Common myeloid progenitor, CD34-positive (primary cell): ENCODE data around the gene RRP1B.

Source experiments
- CTCF ChIA-PET: fragments of 350-600 bp; sonication (Branson Sonifier 250); formaldehyde crosslinking; loops from one replicate; lab custom pipeline; 2021; ENCODE audit warnings: antibody characterized with exemption; lab: Charles Lee
- POLR2A ChIA-PET: fragments of 350-600 bp; sonication (Branson Sonifier 250); formaldehyde crosslinking; loops from one replicate; lab custom pipeline; 2021; ENCODE audit warnings: antibody characterized with exemption; lab: Charles Lee
- DNase-seq, 3 donors: peaks; one replicate each; pipeline versions ENCODE4 v3.0.0 to v3.0.0-alpha.2; 2013
- H3K27ac ChIP-seq, 2 experiments: 1 replicate in 1 of 2; 2 replicates in 1 of 2; pipeline ENCODE4 v1.7.0; 2013; ENCODE audit warnings: inconsistent platforms in 2 of 2, low read length in 2 of 2, mild to moderate bottlenecking in 2 of 2, low read depth in 1 of 2, moderate library complexity in 1 of 2; ENCODE audit not compliant: severe bottlenecking in 2 of 2, insufficient read depth in 1 of 2, poor library complexity in 1 of 2
- H3K27me3 ChIP-seq, 5 experiments: replicated peaks in 2 of 5; 1 replicate in 3 of 5; 2 replicates in 2 of 5; pipeline versions ENCODE4 v1.6.1 to v1.7.0; 2013; ENCODE audit warnings: low read length in 4 of 5, mild to moderate bottlenecking in 2 of 5, moderate library complexity in 2 of 5, inconsistent platforms in 1 of 5; ENCODE audit not compliant: insufficient read depth in 5 of 5, control insufficient read depth in 4 of 5
- H3K36me3 ChIP-seq, 4 experiments: 1 replicate in 2 of 4; 2 replicates in 2 of 4; pipeline versions ENCODE4 v1.6.1 to v1.7.0; 2013; ENCODE audit warnings: low read length in 3 of 4, control low read depth in 1 of 4, mild to moderate bottlenecking in 1 of 4; ENCODE audit not compliant: control insufficient read depth in 4 of 4, insufficient read depth in 4 of 4
- H3K4me1 ChIP-seq, 4 experiments: 1 replicate in 3 of 4; 2 replicates in 1 of 4; pipeline versions ENCODE4 v1.6.1 to v1.7.1; 2013; ENCODE audit warnings: low read length in 3 of 4, mild to moderate bottlenecking in 3 of 4, control low read depth in 1 of 4, inconsistent platforms in 1 of 4, moderate library complexity in 1 of 4; ENCODE audit not compliant: control insufficient read depth in 4 of 4, insufficient read depth in 4 of 4; ENCODE audit errors: control extremely low read depth in 1 of 4
- H3K4me3 ChIP-seq, 7 experiments: 1 replicate in 4 of 7; 2 replicates in 3 of 7; pipeline versions ENCODE4 v1.5.1 to v1.7.0; 2013; ENCODE audit warnings: mild to moderate bottlenecking in 7 of 7, low read length in 6 of 7, moderate library complexity in 6 of 7, inconsistent platforms in 2 of 7, low read depth in 2 of 7, control low read depth in 1 of 7; ENCODE audit not compliant: insufficient read depth in 4 of 7, control insufficient read depth in 1 of 7; ENCODE audit errors: extremely low read depth in 1 of 7
- H3K9me3 ChIP-seq, 5 experiments: 1 replicate in 4 of 5; 2 replicates in 1 of 5; pipeline versions ENCODE4 v1.6.1 to v1.7.1; 2013; ENCODE audit warnings: low read length in 4 of 5, mild to moderate bottlenecking in 2 of 5, inconsistent platforms in 1 of 5, low read depth in 1 of 5, moderate library complexity in 1 of 5; ENCODE audit not compliant: control insufficient read depth in 4 of 5, insufficient read depth in 2 of 5; ENCODE audit errors: control extremely low read depth in 1 of 5
- WGBS: methylation state at CpG from one replicate; pipeline ENCODE4 v1.1.5; 2013; ENCODE audit not compliant: insufficient coverage; 5-methylcytosine and 5-hydroxymethylcytosine counted together

The RRP1B gene

DNA sequence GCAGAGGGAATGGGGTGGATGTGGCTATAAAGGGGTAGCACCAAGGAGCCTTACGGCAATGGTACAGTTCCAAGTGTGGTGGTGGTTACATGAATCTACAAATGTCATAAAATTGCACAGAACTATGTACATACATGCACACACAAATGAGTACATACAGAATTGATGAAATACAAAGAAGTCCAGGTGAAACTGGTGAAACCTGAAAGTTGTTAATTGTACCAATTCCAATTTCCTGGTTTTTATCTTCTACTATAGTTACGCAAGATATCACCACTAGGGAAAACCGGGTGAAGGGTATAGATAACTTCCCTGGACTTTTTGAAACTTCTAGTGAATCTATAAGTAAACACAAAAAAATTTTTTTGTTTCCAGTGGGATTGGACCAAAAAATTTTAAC, 19.0 kb upstream of the RRP1B start:
- DNase-seq = no peak
- Histone ChIP-seq H3K9me3 (no peaks in the 10 kb centered on the region), H3K4me3 (no peak overlapping the region), H3K27ac (no peak overlapping the region), H3K4me1 (peaks cover 0 to 4% (median 2%) of the 10 kb centered on the region in 4 experiments), H3K36me3 (no peaks in the 10 kb centered on the region), H3K27me3 (no peaks in the 10 kb centered on the region)
- CTCF ChIA-PET = no interaction called here
- POLR2A ChIA-PET = no interaction called here
- no CpG with 5 or more reads among the region's 3 CpGs for WGBS

DNA sequence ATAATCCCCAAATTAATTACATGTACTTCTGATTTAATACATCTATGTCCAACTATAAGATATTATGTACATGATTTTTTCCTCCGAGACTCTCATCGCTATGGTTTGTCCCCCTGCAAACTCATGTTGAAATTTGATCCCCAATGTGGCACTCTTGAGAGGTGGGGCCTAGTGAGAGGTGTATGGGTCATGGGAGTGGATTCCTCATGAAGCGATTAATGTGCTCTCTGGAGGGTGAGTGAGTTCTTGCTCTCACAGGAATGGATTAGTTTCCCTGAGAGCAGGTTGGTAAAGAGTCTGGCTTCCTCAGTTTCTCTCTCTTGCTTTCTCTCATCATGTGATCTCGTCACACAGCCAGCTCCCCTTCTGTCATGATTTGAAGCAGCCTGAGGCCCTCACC, 16.2 kb upstream of the RRP1B start:
- DNase-seq = no peak
- Histone ChIP-seq H3K9me3 (no peaks in the 10 kb centered on the region), H3K4me3 (no peak overlapping the region), H3K36me3 (no peaks in the 10 kb centered on the region), H3K27ac (no peak overlapping the region), H3K27me3 (no peaks in the 10 kb centered on the region), H3K4me1 (peaks cover 2 to 20% (median 12%) of the 10 kb centered on the region in 4 experiments)
- ChIA-PET CTCF (interaction anchor here (5.3 kb wide), 1 partner anchor 31 kb away, joined by 26 read pairs; no protein-coding TSS in a partner anchor), POLR2A (no interaction called here)
- WGBS = 80% methylated on average over 1 of the region's 4 CpGs

DNA sequence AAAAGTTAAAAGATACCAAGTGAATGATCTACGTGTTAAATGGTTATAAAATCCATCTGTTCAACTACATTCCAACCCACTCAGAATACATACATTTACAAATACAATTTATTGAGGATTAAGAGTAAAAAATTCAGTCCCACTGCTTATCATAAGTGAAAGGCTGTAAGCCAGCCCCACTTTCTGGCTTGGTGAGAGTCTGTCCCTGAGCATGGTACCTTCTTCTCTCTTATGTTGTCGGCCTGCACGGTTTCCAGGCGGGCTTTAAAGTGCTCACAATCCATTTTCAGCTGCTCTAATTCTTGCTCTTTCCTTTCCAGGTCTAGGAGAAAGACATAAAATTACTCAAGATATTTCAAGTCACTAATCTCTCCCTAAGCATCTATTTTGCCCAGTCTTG, 15.3 kb upstream of the RRP1B start:
- Histone ChIP-seq H3K4me1 (peaks cover 2 to 20% (median 12%) of the 10 kb centered on the region in 4 experiments), H3K9me3 (no peaks in the 10 kb centered on the region), H3K27me3 (no peaks in the 10 kb centered on the region), H3K36me3 (no peaks in the 10 kb centered on the region), H3K27ac (no peak overlapping the region), H3K4me3 (no peak overlapping the region)
- CTCF ChIA-PET = interaction anchor here (1.5 to 5.3 kb wide), 3 partner anchors 30 to 38 kb away, joined by 4 to 26 read pairs (median 6); no protein-coding TSS in a partner anchor
- POLR2A ChIA-PET = no interaction called here
- 95% methylated on average over 3 of the region's 4 CpGs for WGBS
- DNase-seq = no peak

DNA sequence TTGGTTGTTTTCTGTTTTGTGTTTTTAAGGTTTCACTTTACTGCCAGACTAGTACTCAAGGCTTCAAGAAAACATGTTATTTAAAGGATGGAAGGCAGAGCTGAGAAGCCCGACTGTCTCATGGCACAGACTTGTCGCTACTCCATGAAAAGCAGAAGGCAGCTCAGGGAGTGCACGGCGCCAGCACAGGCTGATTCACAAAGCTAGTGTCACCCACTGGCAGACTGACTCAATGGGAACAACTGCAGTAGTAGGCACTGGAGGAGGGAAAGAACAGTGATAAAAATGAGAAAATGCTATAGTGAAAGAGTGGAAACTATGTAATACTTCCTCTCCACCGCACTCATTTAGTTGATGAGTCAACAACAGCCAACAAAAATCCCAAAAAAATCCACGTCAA, 14.8 kb upstream of the RRP1B start:
- Histone ChIP-seq H3K27me3 (no peaks in the 10 kb centered on the region), H3K36me3 (no peaks in the 10 kb centered on the region), H3K4me1 (peaks cover 2 to 20% (median 12%) of the 10 kb centered on the region in 4 experiments), H3K9me3 (no peaks in the 10 kb centered on the region), H3K27ac (no peak overlapping the region), H3K4me3 (no peak overlapping the region)
- DNase-seq = no peak
- WGBS = 96% methylated on average over 4 of the region's 6 CpGs
- CTCF ChIA-PET = interaction anchor here (0.7 to 5.3 kb wide), 8 partner anchors 10 to 71 kb away, joined by 3 to 26 read pairs (median 5); no protein-coding TSS in a partner anchor
- POLR2A ChIA-PET = no interaction called here

DNA sequence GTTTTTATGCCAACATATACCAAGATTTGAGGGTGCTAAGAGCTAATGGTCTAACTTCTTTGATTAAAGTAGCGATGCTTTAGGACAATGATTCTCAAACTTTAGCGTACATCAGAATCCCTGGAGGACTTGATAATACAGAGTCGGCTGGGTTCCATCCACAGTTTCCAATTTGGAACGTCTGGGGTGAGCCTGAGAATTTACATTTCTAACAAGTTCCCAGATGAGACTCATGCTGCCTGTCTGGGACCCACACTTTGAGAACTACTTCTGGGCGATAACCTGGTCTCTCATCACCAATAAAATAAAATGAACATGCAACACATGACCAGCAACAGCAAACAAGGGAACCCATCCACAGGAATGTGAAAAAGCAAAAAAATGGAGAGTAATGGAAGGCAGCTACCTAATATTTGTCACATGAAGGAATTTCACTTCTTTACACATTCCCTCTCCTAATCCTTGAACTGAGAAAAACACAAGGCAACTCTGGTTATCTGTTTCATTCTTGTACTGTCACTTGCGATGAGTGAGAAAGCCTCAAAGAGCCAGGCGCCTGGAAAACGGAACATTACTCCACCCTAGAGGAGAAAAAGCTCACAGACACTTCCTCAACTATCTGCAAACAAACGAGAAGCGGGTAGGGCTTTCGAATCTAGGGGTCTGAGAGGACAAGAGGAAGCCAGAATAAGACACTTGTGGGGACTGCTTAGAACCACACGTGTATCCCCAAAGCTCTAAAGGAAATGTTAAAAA, 14.0 kb upstream of the RRP1B start:
- Histone ChIP-seq H3K9me3 (no peaks in the 10 kb centered on the region), H3K4me1 (peaks cover 2 to 20% (median 12%) of the 10 kb centered on the region in 4 experiments), H3K27ac (no peak overlapping the region), H3K27me3 (no peaks in the 10 kb centered on the region), H3K4me3 (peak overlapping the region in 2 of 7 experiments; percentile 19 to 35), H3K36me3 (no peaks in the 10 kb centered on the region)
- 97% methylated on average over 4 of the region's 12 CpGs for WGBS
- CTCF ChIA-PET = interaction anchor here (0.7 to 5.3 kb wide), 16 partner anchors 10 to 377 kb away, joined by 3 to 26 read pairs (median 3); no protein-coding TSS in a partner anchor
- peak; percentile 85 to 92 (median 90) for DNase-seq
- POLR2A ChIA-PET = no interaction called here

DNA sequence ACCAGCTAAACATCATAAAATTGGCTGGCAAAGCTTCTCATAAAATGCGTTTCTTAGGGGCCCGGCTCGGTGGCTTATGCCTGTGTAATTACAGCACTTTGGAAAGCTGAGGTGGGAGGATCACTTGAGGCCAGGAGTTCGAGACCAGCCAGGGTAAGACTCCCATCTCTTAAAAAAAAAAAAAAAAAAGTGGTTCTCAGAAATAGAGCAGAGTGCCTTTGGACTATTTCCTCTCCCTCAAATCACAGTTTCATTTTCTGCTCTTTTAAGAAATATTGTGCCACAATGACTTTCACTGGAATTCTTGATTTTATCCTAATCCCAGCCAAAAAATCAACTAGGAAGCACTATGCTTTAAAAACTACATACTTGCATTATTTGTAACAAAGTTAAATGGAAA, 13.4 kb upstream of the RRP1B start:
- no peak overlapping the region for H3K27ac ChIP-seq
- 7% methylated on average over 3 of the region's 4 CpGs for WGBS
- peaks cover 2 to 20% (median 12%) of the 10 kb centered on the region in 4 experiments for H3K4me1 ChIP-seq

More for the DNA sequence above, 13.4 kb upstream of the RRP1B start:
- CTCF ChIA-PET = interaction anchor here (0.7 to 5.3 kb wide), 10 partner anchors 20 to 378 kb away, joined by 3 to 26 read pairs (median 3); no protein-coding TSS in a partner anchor
- no peak for DNase-seq
- no peaks in the 10 kb centered on the region for H3K27me3 ChIP-seq
- no peaks in the 10 kb centered on the region for H3K36me3 ChIP-seq
- H3K9me3 ChIP-seq = no peaks in the 10 kb centered on the region
- POLR2A ChIA-PET = no interaction called here
- peak overlapping the region in 2 of 7 experiments; percentile 19 to 35 for H3K4me3 ChIP-seq
